Measurements from ENCODE around the gene EVX2.

Gene EVX2

GRCh38 chr2:176093145-176093897 lies 9.6 kb upstream of the EVX2 start:
- no peak overlapping the region for H3K4me3 ChIP-seq (IDR thresholded peaks at IDR 0.05; ENCODE audit: insufficient read depth, low read depth, low read length)
- H3K4me2 ChIP-seq = 0 out of 2 replicates have a peak overlapping the region, but pooled peaks have one; percentile 20
- no peaks in the 10 kb centered on the region for H3K27me3 ChIP-seq (ENCODE audit: insufficient read depth, low read depth)
- no peaks in the 10 kb centered on the region for H3K79me2 ChIP-seq (ENCODE audit: insufficient read depth, low read depth)
- H3K9ac ChIP-seq = no peak overlapping the region
- no peak overlapping the region for H3K27ac ChIP-seq
- H3K36me3 ChIP-seq (ENCODE audit: insufficient read depth) = no peaks in the 10 kb centered on the region
- no peaks in the 10 kb centered on the region for H4K20me1 ChIP-seq (ENCODE audit: insufficient read depth)
- no peak for TF ChIP-seq CTCF (conservative IDR thresholded peaks at IDR 0.05; ENCODE audit: low read depth, low read length)
- peaks cover 8% of the 10 kb centered on the region for H3K4me1 ChIP-seq (ENCODE audit: low read depth, poor library complexity, severe bottlenecking)
- H2AFZ ChIP-seq (ENCODE audit: low read depth) = no peak overlapping the region; the same call in 1 of the 2 replicates

GRCh38 chr2:176092270-176093144 lies 8.7 kb upstream of the EVX2 start, which contains the start of gene HOXD13:
HOXD13 (plus strand) TSS chr2:176092721; CDS start chr2:176092891, 170 bp downstream.
- no peak for TF ChIP-seq CTCF (conservative IDR thresholded peaks at IDR 0.05; ENCODE audit: low read depth, low read length)
- Histone ChIP-seq H3K36me3 (ENCODE audit: insufficient read depth) (no peaks in the 10 kb centered on the region), H3K27ac (no peak within 1 kb of the TSS), H2AFZ (ENCODE audit: low read depth) (no peak within 1 kb of the TSS; the same call in 1 of the 2 replicates), H3K4me2 (0 out of 2 replicates have a peak within 1 kb of the TSS, but pooled peaks have one; percentile 20), H3K27me3 (ENCODE audit: insufficient read depth, low read depth) (no peaks in the 10 kb centered on the region), H3K4me1 (ENCODE audit: low read depth, poor library complexity, severe bottlenecking) (peaks cover 8% of the 10 kb centered on the region), H3K9ac (no peak within 1 kb of the TSS), H4K20me1 (ENCODE audit: insufficient read depth) (no peaks in the 10 kb centered on the region), H3K79me2 (ENCODE audit: insufficient read depth, low read depth) (no peaks in the 10 kb centered on the region), H3K4me3 (IDR thresholded peaks at IDR 0.05; ENCODE audit: insufficient read depth, low read depth, low read length) (no peak within 1 kb of the TSS)

GRCh38 chr2:176091329-176092258 lies 7.8 kb upstream of the EVX2 start:
- no peaks in the 10 kb centered on the region for H4K20me1 ChIP-seq (ENCODE audit: insufficient read depth)
- no peak overlapping the region for H3K27ac ChIP-seq
- no peak for TF ChIP-seq CTCF (conservative IDR thresholded peaks at IDR 0.05; ENCODE audit: low read depth, low read length)

GRCh38 chr2:176090862-176091261 lies 7.1 kb upstream of the EVX2 start:
- no peak overlapping the region for H3K4me3 ChIP-seq (IDR thresholded peaks at IDR 0.05; ENCODE audit: insufficient read depth, low read depth, low read length)
- no peak overlapping the region for H2AFZ ChIP-seq (ENCODE audit: low read depth)
- H4K20me1 ChIP-seq (ENCODE audit: insufficient read depth) = no peaks in the 10 kb centered on the region
- H3K27ac ChIP-seq = no peak overlapping the region
- H3K36me3 ChIP-seq (ENCODE audit: insufficient read depth) = no peaks in the 10 kb centered on the region
- TF ChIP-seq CTCF (conservative IDR thresholded peaks at IDR 0.05; ENCODE audit: low read depth, low read length) = no peak
- no peaks in the 10 kb centered on the region for H3K27me3 ChIP-seq (ENCODE audit: insufficient read depth, low read depth)
- H3K4me1 ChIP-seq (ENCODE audit: low read depth, poor library complexity, severe bottlenecking) = peaks cover 5% of the 10 kb centered on the region
- no peaks in the 10 kb centered on the region for H3K79me2 ChIP-seq (ENCODE audit: insufficient read depth, low read depth)
- no peak overlapping the region for H3K4me2 ChIP-seq
- H3K9ac ChIP-seq = no peak overlapping the region

More at GRCh38 chr2:176091329-176092258, 7.8 kb upstream of the EVX2 start:
- peaks cover 8% of the 10 kb centered on the region for H3K4me1 ChIP-seq (ENCODE audit: low read depth, poor library complexity, severe bottlenecking)
- H3K4me2 ChIP-seq = no peak overlapping the region
- no peaks in the 10 kb centered on the region for H3K27me3 ChIP-seq (ENCODE audit: insufficient read depth, low read depth)
- no peak overlapping the region for H3K9ac ChIP-seq
- no peak overlapping the region for H3K4me3 ChIP-seq (IDR thresholded peaks at IDR 0.05; ENCODE audit: insufficient read depth, low read depth, low read length)
- H3K36me3 ChIP-seq (ENCODE audit: insufficient read depth) = no peaks in the 10 kb centered on the region
- H2AFZ ChIP-seq (ENCODE audit: low read depth) = no peak overlapping the region
- no peaks in the 10 kb centered on the region for H3K79me2 ChIP-seq (ENCODE audit: insufficient read depth, low read depth)

Data from KMS-11 (cell line).